A549 (cell line): ENCODE results near the gene TGFB3.

ENCODE experiments used
- FOXS1 ChIP-seq: fragments of 250-450 bp; sonication (Bioruptor Pico); IDR thresholded peaks from 2 replicates; pipeline ENCODE4 v1.5.0; 2020; ENCODE audit warnings: mild to moderate bottlenecking, moderate library complexity
- MAFK ChIP-seq: fragments of 450-650 bp; IDR thresholded peaks from 2 replicates; pipeline ENCODE4 v1.6.1; 2014; ENCODE audit not compliant: partially characterized antibody
- PHF8 ChIP-seq: fragments of 200-600 bp; sonication (generic); IDR thresholded peaks from 2 replicates; pipeline ENCODE4 v1.6.1; 2016; ENCODE audit warnings: low read depth, mild to moderate bottlenecking, antibody characterized with exemption, moderate library complexity, borderline replicate concordance
- POLR2A ChIP-seq: IDR thresholded peaks from 2 replicates; pipeline ENCODE4 v1.6.1; 2012; ENCODE audit warnings: mild to moderate bottlenecking, low read length

- TF ChIP-seq MAFK (no peak), PHF8 (no peak), POLR2A (no peak), FOXS1 (CRISPR knock-in tag) (no peak)
Measured at GRCh38 chr14:75926431-75927115, 55.2 kb downstream of the TGFB3 start.
